Large intestine (tissue), 3 donors: ENCODE measurements around the gene NEK6. TPM values are rescaled to one million over a fixed set of nuclear protein-coding genes. Genes with fewer than 3 reads are reported as not detected.

ENCODE experiments used
- DNase-seq, 2 donors: peaks; one replicate each; pipeline versions ENCODE4 v3.0.0 to v3.0.0-alpha.2; 2013
- H3K27ac ChIP-seq: one replicate; pipeline ENCODE4 v1.5.1; 2013; ENCODE audit warnings: low read length
- H3K27me3 ChIP-seq: 2 replicates; pipeline ENCODE4 v1.6.1; 2013; ENCODE audit warnings: low read length; ENCODE audit not compliant: control insufficient read depth, insufficient read depth
- H3K36me3 ChIP-seq: 2 replicates; pipeline ENCODE4 v1.6.1; 2013; ENCODE audit warnings: low read length; ENCODE audit not compliant: control insufficient read depth, insufficient read depth
- H3K4me1 ChIP-seq: one replicate; pipeline ENCODE4 v1.6.1; 2013; ENCODE audit warnings: low read length; ENCODE audit not compliant: control insufficient read depth, insufficient read depth
- H3K4me3 ChIP-seq: one replicate; pipeline ENCODE4 v1.5.1; 2013; ENCODE audit warnings: low read length
- H3K9me3 ChIP-seq: one replicate; pipeline ENCODE4 v1.6.1; 2013; ENCODE audit warnings: mild to moderate bottlenecking, low read depth, low read length, moderate library complexity; ENCODE audit not compliant: control insufficient read depth
- WGBS: methylation state at CpG from one replicate; pipeline ENCODE4 v1.1.5; 2013; ENCODE audit warnings: low lambda C conversion rate; ENCODE audit not compliant: insufficient coverage; 5-methylcytosine and 5-hydroxymethylcytosine counted together
- polyA plus RNA-seq: library from polyadenylated mRNA; unstranded; fragments of 120-200 nt; gene quantifications from one replicate; pipeline ENCODE4 v1.2.1, GENCODE V29; 2013

Gene NEK6
- polyA plus RNA-seq, 1 donor, result 28.2 TPM

DNA sequence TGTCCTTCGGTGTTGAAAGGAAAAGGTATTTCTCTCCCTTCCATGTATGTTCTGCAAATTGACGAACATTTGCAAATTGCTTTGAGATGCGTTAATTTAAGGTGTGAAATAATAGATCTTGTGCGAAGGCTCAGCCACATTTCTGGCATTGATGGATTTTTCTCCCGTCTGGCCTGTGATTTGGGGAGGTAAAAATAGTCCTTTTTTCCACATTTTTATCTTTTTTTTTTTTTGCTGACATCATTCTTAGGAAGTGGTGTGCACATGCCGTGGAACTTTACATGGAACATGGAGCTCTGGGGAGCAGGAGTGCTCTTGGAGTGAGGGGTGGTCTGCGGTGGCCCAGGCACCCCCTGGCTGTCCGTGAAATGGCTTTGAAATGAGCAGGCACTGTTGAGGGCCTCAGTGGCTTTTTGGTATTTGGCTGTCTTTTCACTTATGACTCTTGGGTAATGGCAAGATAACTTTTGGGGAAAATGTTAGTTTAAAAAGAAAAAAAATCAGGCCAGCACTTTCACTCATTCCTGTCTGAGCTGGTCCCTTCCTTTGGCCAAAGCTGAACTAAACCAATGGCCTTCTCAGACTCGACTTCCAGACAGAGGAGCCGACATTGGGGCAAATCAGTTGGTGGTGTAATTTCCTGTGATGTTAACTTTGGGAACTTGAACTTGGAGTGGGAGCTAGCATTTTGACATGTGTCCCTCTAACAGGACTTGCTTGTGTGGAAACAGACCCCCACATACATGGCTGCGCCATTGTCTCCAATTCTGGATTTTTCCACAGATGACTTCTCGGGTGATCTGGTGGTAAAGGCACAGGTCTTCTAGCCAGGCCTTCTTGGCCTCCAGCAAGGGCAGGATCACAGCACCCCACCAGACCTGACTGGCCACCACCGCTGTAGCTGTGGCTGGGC lies 4.2 kb downstream of the NEK6 start:
- Histone ChIP-seq H3K4me3 (no peak overlapping the region), H3K9me3 (no peaks in the 10 kb centered on the region), H3K27me3 (no peaks in the 10 kb centered on the region), H3K27ac (no peak overlapping the region), H3K4me1 (peaks cover 27% of the 10 kb centered on the region), H3K36me3 (peaks cover 2% of the 10 kb centered on the region)
- no peak for DNase-seq
- 94% methylated on average over 2 of the region's 13 CpGs for WGBS

GRCh38 chr9:124262649-124262972 lies 4.9 kb downstream of the NEK6 start:
- no peak for DNase-seq
- H3K4me1 ChIP-seq, result peaks cover 27% of the 10 kb centered on the region
- H3K27me3 ChIP-seq, result no peaks in the 10 kb centered on the region
- peaks cover 2% of the 10 kb centered on the region for H3K36me3 ChIP-seq
- no peak overlapping the region for H3K27ac ChIP-seq
- no peak overlapping the region for H3K4me3 ChIP-seq
- H3K9me3 ChIP-seq, result no peaks in the 10 kb centered on the region
- WGBS, result no CpG with 5 or more reads among the region's 5 CpGs

DNA sequence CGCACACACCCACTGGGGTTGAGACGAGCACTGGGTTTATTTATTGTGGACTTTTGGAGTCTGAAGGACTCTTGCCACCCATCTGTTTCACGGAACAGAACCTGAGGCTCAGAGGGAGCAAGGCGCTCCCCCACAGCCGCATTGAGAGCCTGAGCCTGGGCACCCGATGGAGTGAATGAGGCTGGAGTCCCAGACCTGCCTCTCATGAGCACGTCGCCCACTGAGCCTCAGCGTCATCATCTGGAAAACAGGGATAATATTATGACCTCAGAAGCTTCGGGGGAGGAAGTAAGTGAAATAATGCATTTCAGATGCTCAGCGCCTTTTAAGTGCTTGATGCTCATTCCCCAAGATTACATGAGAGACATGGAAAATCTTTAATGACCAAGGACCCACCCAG lies 5.5 kb downstream of the NEK6 start:
- Histone ChIP-seq H3K27ac (peak overlapping the region; percentile 30), H3K36me3 (peaks cover 2% of the 10 kb centered on the region), H3K4me3 (no peak overlapping the region), H3K9me3 (no peaks in the 10 kb centered on the region), H3K4me1 (peaks cover 27% of the 10 kb centered on the region), H3K27me3 (no peaks in the 10 kb centered on the region)
- DNase-seq, result no peak
- WGBS, result no CpG with 5 or more reads among the region's 11 CpGs

GRCh38 chr9:124263800-124264426 lies 6.2 kb downstream of the NEK6 start:
- 80% methylated on average over 1 of the region's 22 CpGs for WGBS
- no peaks in the 10 kb centered on the region for H3K9me3 ChIP-seq
- no peaks in the 10 kb centered on the region for H3K27me3 ChIP-seq
- peaks cover 27% of the 10 kb centered on the region for H3K4me1 ChIP-seq
- peak overlapping the region; percentile 30 for H3K27ac ChIP-seq
- DNase-seq, result peak; percentile 67 to 72
- H3K36me3 ChIP-seq, result peaks cover 2% of the 10 kb centered on the region
- no peak overlapping the region for H3K4me3 ChIP-seq

DNA sequence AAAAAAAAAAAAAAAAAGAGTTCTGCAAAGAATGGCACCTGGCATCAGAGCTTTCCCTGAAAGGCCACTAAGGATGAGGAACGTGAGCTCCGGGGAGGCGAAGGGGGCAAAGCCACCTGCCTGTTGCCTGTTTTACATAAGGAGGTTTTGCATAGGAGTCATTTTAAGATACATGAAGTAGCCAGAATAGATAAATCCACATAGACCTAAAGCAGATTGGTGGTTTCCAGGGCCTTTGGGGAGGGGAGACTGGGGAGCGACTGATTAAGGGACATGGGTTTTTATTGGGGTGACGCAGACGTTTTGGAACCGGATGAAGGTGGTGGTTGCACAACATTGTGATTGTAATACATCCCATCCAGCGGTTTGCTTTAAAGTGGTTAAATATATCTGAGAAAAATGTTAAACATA lies 7.1 kb downstream of the NEK6 start:
- no peak for DNase-seq
- WGBS, result 100% methylated on average over 1 of the region's 8 CpGs
- H3K9me3 ChIP-seq, result no peaks in the 10 kb centered on the region
- peaks cover 6% of the 10 kb centered on the region for H3K36me3 ChIP-seq
- H3K4me1 ChIP-seq, result peaks cover 25% of the 10 kb centered on the region
- no peaks in the 10 kb centered on the region for H3K27me3 ChIP-seq
- H3K4me3 ChIP-seq, result no peak overlapping the region
- no peak overlapping the region for H3K27ac ChIP-seq

- Histone ChIP-seq H3K9me3 (no peaks in the 10 kb centered on the region), H3K27me3 (no peaks in the 10 kb centered on the region), H3K4me3 (no peak overlapping the region), H3K27ac (no peak overlapping the region), H3K36me3 (peaks cover 12% of the 10 kb centered on the region), H3K4me1 (peaks cover 23% of the 10 kb centered on the region)
- WGBS, result no CpG with 5 or more reads among the region's 7 CpGs
- DNase-seq, result no peak
Observed at GRCh38 chr9:124265551-124265950, 7.8 kb downstream of the NEK6 start.

GRCh38 chr9:124266139-124266825 lies 8.5 kb downstream of the NEK6 start:
- Histone ChIP-seq H3K36me3 (peaks cover 13% of the 10 kb centered on the region), H3K9me3 (no peaks in the 10 kb centered on the region), H3K27ac (no peak overlapping the region), H3K4me1 (peaks cover 20% of the 10 kb centered on the region), H3K27me3 (no peaks in the 10 kb centered on the region), H3K4me3 (no peak overlapping the region)
- DNase-seq, result no peak
- no CpG with 5 or more reads among the region's 13 CpGs for WGBS

- no peak for DNase-seq
- no peaks in the 10 kb centered on the region for H3K27me3 ChIP-seq
- H3K9me3 ChIP-seq, result no peaks in the 10 kb centered on the region
- peaks cover 16% of the 10 kb centered on the region for H3K36me3 ChIP-seq
- H3K4me1 ChIP-seq, result peaks cover 26% of the 10 kb centered on the region
- no peak overlapping the region for H3K27ac ChIP-seq
- no peak overlapping the region for H3K4me3 ChIP-seq
- WGBS, result no CpG with 5 or more reads among the region's 2 CpGs
Observed at GRCh38 chr9:124266826-124267201, 9.1 kb downstream of the NEK6 start.

- H3K27ac ChIP-seq, result no peak overlapping the region
- no CpG with 5 or more reads among the region's 15 CpGs for WGBS
- H3K4me1 ChIP-seq, result peaks cover 26% of the 10 kb centered on the region
- no peaks in the 10 kb centered on the region for H3K27me3 ChIP-seq
- H3K9me3 ChIP-seq, result no peaks in the 10 kb centered on the region
- no peak for DNase-seq
- H3K36me3 ChIP-seq, result peaks cover 16% of the 10 kb centered on the region
- no peak overlapping the region for H3K4me3 ChIP-seq
Observed at GRCh38 chr9:124267271-124267807, 9.6 kb downstream of the NEK6 start.

GRCh38 chr9:124268248-124268647 lies 10.5 kb downstream of the NEK6 start:
- Histone ChIP-seq H3K9me3 (no peaks in the 10 kb centered on the region), H3K4me3 (no peak overlapping the region), H3K27ac (no peak overlapping the region), H3K36me3 (peaks cover 17% of the 10 kb centered on the region), H3K4me1 (peaks cover 20% of the 10 kb centered on the region), H3K27me3 (no peaks in the 10 kb centered on the region)
- no peak for DNase-seq
- WGBS, result no CpG with 5 or more reads among the region's 3 CpGs
